ENCODE data around the gene PTPRN2. TPM values are rescaled to one million over a fixed set of nuclear protein-coding genes. Genes with fewer than 3 reads are reported as not detected.

PTPRN2 gene
- polyA plus RNA-seq, 1 experiment = 0.02 TPM

- Histone ChIP-seq H3K4me3 (ENCODE audit: low read depth, low read length) (no peak overlapping the region), H3K27me3 (ENCODE audit: control insufficient read depth, insufficient read depth, low read length) (no peaks in the 10 kb centered on the region), H3K9me3 (ENCODE audit: control insufficient read depth, insufficient read depth, low read length) (peaks cover 70% of the 10 kb centered on the region), H3K27ac (ENCODE audit: low read depth, low read length) (no peak overlapping the region)
- POLR2A ChIA-PET = no interaction called here
- TF ChIP-seq CTCF (IDR thresholded peaks at IDR 0.05; ENCODE audit: low read depth, low read length) = no peak
- CTCF ChIA-PET = no interaction called here
- DNase-seq (ENCODE audit: low read depth, low spot score) = no peak
These were observed 257.9 kb downstream of the PTPRN2 start for GRCh38 chr7:158329686-158330085.

GRCh38 chr7:158329014-158329610, 258.5 kb downstream of the PTPRN2 start:
- POLR2A ChIA-PET = no interaction called here

GRCh38 chr7:158328376-158329013, 259.1 kb downstream of the PTPRN2 start:
- Histone ChIP-seq H3K9me3 (ENCODE audit: control insufficient read depth, insufficient read depth, low read length) (peaks cover 77% of the 10 kb centered on the region), H3K4me3 (ENCODE audit: low read depth, low read length) (no peak overlapping the region), H3K27me3 (ENCODE audit: control insufficient read depth, insufficient read depth, low read length) (no peaks in the 10 kb centered on the region), H3K27ac (ENCODE audit: low read depth, low read length) (no peak overlapping the region)
- ChIA-PET CTCF (no interaction called here), POLR2A (no interaction called here)
- no peak for TF ChIP-seq CTCF (IDR thresholded peaks at IDR 0.05; ENCODE audit: low read depth, low read length)
- DNase-seq (ENCODE audit: low read depth, low spot score) = no peak

More at GRCh38 chr7:158329014-158329610, 258.5 kb downstream of the PTPRN2 start:
- CTCF ChIA-PET = no interaction called here
- Histone ChIP-seq H3K4me3 (ENCODE audit: low read depth, low read length) (no peak overlapping the region), H3K27ac (ENCODE audit: low read depth, low read length) (no peak overlapping the region), H3K9me3 (ENCODE audit: control insufficient read depth, insufficient read depth, low read length) (peaks cover 73% of the 10 kb centered on the region), H3K27me3 (ENCODE audit: control insufficient read depth, insufficient read depth, low read length) (no peaks in the 10 kb centered on the region)
- DNase-seq (ENCODE audit: low read depth, low spot score) = no peak
- TF ChIP-seq CTCF (IDR thresholded peaks at IDR 0.05; ENCODE audit: low read depth, low read length) = no peak

GRCh38 chr7:158327571-158328180, 259.9 kb downstream of the PTPRN2 start:
- H3K9me3 ChIP-seq (ENCODE audit: control insufficient read depth, insufficient read depth, low read length) = peaks cover 82% of the 10 kb centered on the region
- DNase-seq (ENCODE audit: low read depth, low spot score) = no peak
- POLR2A ChIA-PET = no interaction called here
- CTCF ChIA-PET = no interaction called here
- TF ChIP-seq CTCF (IDR thresholded peaks at IDR 0.05; ENCODE audit: low read depth, low read length) = no peak
- H3K4me3 ChIP-seq (ENCODE audit: low read depth, low read length) = no peak overlapping the region
- H3K27me3 ChIP-seq (ENCODE audit: control insufficient read depth, insufficient read depth, low read length) = no peaks in the 10 kb centered on the region
- H3K27ac ChIP-seq (ENCODE audit: low read depth, low read length) = no peak overlapping the region

GRCh38 chr7:158327012-158327411, 260.6 kb downstream of the PTPRN2 start:
- CTCF ChIA-PET = no interaction called here
- Histone ChIP-seq H3K4me3 (ENCODE audit: low read depth, low read length) (no peak overlapping the region), H3K9me3 (ENCODE audit: control insufficient read depth, insufficient read depth, low read length) (peaks cover 85% of the 10 kb centered on the region), H3K27me3 (ENCODE audit: control insufficient read depth, insufficient read depth, low read length) (no peaks in the 10 kb centered on the region), H3K27ac (ENCODE audit: low read depth, low read length) (no peak overlapping the region)
- TF ChIP-seq CTCF (IDR thresholded peaks at IDR 0.05; ENCODE audit: low read depth, low read length) = no peak
- no peak for DNase-seq (ENCODE audit: low read depth, low spot score)
- POLR2A ChIA-PET = no interaction called here
